ENCODE results near the gene GPSM1.
A peak's percentile ranks its signal among the peaks of the same experiment; 100 is the strongest.
"Not testable (repeated sequence)": the region's sequence is repeated elsewhere in the genome, so short reads cannot be mapped to it uniquely, and the experiment has no call there.

The GPSM1 gene

DNA sequence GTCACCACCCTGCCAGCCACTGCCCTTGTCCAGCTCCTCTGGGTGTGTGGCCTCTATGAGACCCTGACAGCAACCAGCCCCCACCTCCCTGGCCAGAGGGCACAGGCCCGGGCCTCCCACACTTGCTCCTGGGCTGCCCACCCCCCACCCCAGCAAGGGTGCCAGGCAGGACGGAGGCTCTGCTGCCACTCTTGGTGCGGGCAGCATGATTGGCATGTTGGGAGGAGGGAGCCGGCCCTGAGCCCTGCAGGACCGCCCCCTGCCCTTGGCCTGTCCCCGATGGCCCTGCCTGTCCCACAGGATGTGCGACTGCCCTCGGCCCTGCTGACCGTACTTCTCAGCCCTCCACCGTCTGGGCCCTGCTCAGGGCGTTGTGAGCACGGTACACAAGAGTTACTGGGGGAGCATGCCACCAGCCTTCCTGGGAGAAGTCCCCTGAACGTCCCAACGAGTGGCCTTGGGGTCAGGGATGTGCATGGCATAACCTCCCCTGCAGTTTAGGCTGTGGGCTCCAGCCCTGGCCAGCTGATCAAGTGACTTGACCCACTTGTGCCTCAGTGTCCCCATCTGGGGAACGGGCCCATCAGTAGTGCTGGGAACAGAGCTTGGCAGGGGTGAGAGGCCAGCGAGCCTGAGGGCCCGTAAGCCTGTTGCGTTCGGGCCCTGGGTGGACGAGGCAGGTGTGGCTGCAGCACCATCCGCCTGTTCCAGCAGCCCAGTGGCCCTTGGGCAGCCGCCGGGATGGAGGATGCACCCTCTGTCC is 16.0 kb downstream of the GPSM1 start:
- Mint-ChIP-seq H3K9me3 (no peaks in the 10 kb centered on the region), H3K4me1 (peaks cover 0 to 6% of the 10 kb centered on the region in 2 donors), H3K27ac (no peak overlapping the region), H3K27me3 (no peaks in the 10 kb centered on the region), H3K36me3 (peaks cover 0 to 3% of the 10 kb centered on the region in 2 donors), H3K4me3 (no peak overlapping the region)
- DNase-seq (no peak), ATAC-seq (replicated peaks) (no peak)

- no peaks in the 10 kb centered on the region for H3K27me3 Mint-ChIP-seq
- no peaks in the 10 kb centered on the region for H3K9me3 Mint-ChIP-seq
- H3K4me1 Mint-ChIP-seq = peaks cover 0 to 6% of the 10 kb centered on the region in 2 donors
- DNase-seq (no peak), ATAC-seq (replicated peaks) (no peak)
- H3K27ac Mint-ChIP-seq = peak overlapping the region; percentile 38
- H3K4me3 Mint-ChIP-seq = no peak overlapping the region
- H3K36me3 Mint-ChIP-seq = peaks cover 0 to 3% of the 10 kb centered on the region in 2 donors
These were observed 16.5 kb downstream of the GPSM1 start for GRCh38 chr9:136343884-136344269.

GRCh38 chr9:136344544-136345280 is 17.4 kb downstream of the GPSM1 start:
- Mint-ChIP-seq H3K27me3 (no peaks in the 10 kb centered on the region), H3K4me1 (peaks cover 0 to 6% of the 10 kb centered on the region in 2 donors), H3K9me3 (no peaks in the 10 kb centered on the region), H3K36me3 (peaks cover 0 to 3% of the 10 kb centered on the region in 2 donors), H3K27ac (no peak overlapping the region), H3K4me3 (no peak overlapping the region)
- ATAC-seq (replicated peaks) (no peak), DNase-seq (no peak)

GRCh38 chr9:136345281-136346156 is 18.2 kb downstream of the GPSM1 start:
- H3K4me3 Mint-ChIP-seq = no peak overlapping the region
- peaks cover 0 to 6% of the 10 kb centered on the region in 2 donors for H3K4me1 Mint-ChIP-seq
- H3K27me3 Mint-ChIP-seq = no peaks in the 10 kb centered on the region
- H3K27ac Mint-ChIP-seq = no peak overlapping the region
- no peak for DNase-seq
- no peaks in the 10 kb centered on the region for H3K9me3 Mint-ChIP-seq
- no peak for ATAC-seq (replicated peaks)
- no peaks in the 10 kb centered on the region for H3K36me3 Mint-ChIP-seq

DNA sequence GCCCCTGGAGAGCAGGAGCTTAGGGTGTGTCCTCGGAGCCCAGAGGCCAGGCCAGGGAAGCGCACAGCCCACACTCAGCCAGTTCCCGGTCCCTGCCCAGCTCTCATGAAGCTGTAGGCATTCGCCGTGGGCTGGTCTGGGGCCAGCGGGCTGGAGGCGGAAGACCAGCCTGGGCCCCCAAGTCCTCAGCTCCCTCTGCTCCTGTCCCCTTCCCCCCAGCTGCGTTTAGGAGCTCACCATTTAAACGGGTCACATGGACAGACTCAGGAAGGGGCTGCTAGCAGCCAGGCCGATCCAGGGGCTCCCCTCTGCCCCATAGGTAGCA is 18.8 kb downstream of the GPSM1 start:
- no peaks in the 10 kb centered on the region for H3K36me3 Mint-ChIP-seq
- H3K27ac Mint-ChIP-seq = no peak overlapping the region

DNA sequence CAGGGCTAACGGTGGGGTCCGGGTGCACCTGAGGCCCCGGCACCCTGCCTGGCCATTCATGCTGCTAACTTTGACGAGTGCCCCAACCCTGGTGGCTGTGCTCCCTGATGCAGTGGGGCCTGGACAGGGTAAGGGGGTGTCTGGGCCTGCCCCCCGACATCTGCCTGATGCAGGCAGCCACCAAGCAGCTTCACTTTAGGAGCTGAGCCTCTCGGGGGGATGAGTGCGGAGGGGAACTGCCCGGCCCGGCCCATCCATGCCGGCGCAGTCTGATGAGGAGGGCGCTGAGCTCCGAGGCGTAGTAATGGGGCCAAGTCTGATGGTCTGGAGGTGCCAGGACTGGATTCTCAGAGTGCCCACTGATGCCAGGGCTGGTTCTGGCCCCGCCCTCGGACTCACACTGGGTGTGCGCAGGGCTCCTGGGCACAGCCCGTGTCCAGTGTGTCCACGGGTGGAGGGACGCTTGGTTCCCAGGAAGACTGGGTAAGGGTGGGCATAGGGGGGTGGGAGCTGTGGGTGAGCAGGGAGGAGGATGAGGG is 19.7 kb downstream of the GPSM1 start:
- DNase-seq = no peak
- no peaks in the 10 kb centered on the region for H3K36me3 Mint-ChIP-seq
- ATAC-seq (replicated peaks) = no peak
- H3K9me3 Mint-ChIP-seq = no peaks in the 10 kb centered on the region
- no peak overlapping the region for H3K27ac Mint-ChIP-seq
- no peaks in the 10 kb centered on the region for H3K27me3 Mint-ChIP-seq
- H3K4me3 Mint-ChIP-seq = no peak overlapping the region
- H3K4me1 Mint-ChIP-seq = peaks cover 0 to 6% of the 10 kb centered on the region in 2 donors

More for the DNA sequence above, 18.8 kb downstream of the GPSM1 start:
- Mint-ChIP-seq H3K27me3 (no peaks in the 10 kb centered on the region), H3K4me1 (peaks cover 0 to 6% of the 10 kb centered on the region in 2 donors), H3K9me3 (no peaks in the 10 kb centered on the region), H3K4me3 (no peak overlapping the region)
- ATAC-seq (replicated peaks) (no peak), DNase-seq (no peak)

DNA sequence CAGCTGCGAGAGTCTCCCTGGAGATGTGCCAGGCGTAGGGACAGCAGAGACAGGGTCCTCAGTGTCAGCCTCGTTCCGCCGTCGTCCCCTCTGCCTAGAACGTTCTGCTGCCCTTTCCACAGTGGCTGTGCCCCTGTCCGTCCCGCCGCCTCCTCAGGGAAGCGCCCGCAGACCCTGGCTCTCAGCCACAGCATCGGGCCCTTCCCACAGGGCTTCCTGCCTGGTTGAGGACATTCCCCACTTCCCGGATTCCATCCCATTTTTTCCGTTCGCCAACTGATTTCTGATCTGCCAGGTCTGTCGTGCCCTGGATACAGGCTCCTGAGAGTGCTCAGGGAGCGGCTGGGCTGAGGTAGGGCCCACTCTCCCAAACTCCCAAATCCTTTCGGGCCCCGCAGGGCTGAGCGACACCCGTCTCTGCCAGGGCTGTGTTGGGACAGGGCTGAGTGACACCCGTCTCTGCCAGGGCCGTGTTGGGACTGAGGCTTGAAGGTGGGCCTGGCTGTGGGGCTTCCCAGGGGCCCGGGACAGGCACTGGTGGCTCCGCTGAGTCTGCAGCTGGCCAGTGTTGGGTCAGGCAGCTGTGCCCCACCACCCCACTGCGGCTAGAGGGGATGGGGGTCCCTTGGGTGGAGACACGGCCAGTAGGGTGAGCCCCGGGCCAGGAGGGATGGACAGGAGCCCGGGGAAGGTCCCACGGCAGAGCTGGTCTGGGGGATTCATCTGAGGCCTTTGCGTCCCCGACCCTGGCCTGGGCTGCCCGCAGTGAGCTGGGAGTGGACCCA is 20.3 kb downstream of the GPSM1 start:
- Mint-ChIP-seq H3K27ac (no peak overlapping the region), H3K4me1 (peaks cover 0 to 3% of the 10 kb centered on the region in 2 donors), H3K9me3 (no peaks in the 10 kb centered on the region), H3K4me3 (no peak overlapping the region), H3K27me3 (no peaks in the 10 kb centered on the region), H3K36me3 (no peaks in the 10 kb centered on the region)
- DNase-seq = no peak
- ATAC-seq (replicated peaks) = no peak

DNA sequence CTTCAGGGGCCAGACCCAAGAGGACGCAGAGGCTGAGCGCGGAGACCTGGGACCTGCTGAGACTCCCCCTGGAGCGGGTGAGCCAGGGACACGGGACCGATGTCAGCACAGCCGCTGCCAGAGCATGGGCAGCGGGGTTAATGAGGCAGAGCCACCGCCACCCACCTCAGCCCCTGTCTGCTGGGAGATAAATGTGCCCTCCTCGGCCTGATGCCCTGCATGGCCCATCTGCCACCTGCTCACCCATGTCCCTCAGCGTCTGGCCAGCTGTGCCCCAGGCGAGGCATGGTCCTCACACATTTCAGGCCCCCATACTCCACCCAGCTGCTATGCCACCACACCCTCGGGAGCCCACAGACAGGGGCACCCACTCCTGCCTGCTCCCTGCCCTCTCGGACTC is 21.4 kb downstream of the GPSM1 start:
- peak overlapping the region in 1 of 2 donors; percentile 19 for H3K4me3 Mint-ChIP-seq
- DNase-seq = no peak
- no peaks in the 10 kb centered on the region for H3K36me3 Mint-ChIP-seq
- no peaks in the 10 kb centered on the region for H3K9me3 Mint-ChIP-seq
- no peaks in the 10 kb centered on the region for H3K27me3 Mint-ChIP-seq
- no peak overlapping the region for H3K27ac Mint-ChIP-seq
- no peaks in the 10 kb centered on the region for H3K4me1 Mint-ChIP-seq
- ATAC-seq (replicated peaks) = no peak

DNA sequence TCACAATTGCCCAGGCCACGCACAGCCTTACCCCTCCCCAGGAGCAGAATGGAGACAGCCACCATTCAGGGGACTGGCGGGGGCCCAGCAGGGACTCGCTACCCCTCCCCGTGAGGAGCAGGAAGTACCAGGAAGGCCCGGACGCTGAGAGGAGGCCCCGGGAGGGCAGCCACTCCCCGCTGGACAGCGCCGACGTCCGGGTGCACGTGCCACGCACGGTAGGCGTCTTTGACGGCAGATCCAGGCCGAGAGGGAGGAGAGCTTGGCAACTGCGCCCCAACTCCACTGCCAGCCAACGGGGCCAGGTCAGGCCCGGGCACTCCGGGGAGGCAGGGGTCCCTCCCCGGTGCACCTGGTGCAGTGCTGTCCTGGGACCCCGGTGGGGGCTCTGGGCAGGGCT is 22.2 kb downstream of the GPSM1 start:
- ATAC-seq (replicated peaks) = no peak
- Mint-ChIP-seq H3K4me3 (no peak overlapping the region), H3K27ac (no peak overlapping the region), H3K4me1 (peaks cover under 1 to 3% of the 10 kb centered on the region in 2 donors), H3K27me3 (no peaks in the 10 kb centered on the region), H3K36me3 (no peaks in the 10 kb centered on the region), H3K9me3 (no peaks in the 10 kb centered on the region)
- no peak for DNase-seq

DNA sequence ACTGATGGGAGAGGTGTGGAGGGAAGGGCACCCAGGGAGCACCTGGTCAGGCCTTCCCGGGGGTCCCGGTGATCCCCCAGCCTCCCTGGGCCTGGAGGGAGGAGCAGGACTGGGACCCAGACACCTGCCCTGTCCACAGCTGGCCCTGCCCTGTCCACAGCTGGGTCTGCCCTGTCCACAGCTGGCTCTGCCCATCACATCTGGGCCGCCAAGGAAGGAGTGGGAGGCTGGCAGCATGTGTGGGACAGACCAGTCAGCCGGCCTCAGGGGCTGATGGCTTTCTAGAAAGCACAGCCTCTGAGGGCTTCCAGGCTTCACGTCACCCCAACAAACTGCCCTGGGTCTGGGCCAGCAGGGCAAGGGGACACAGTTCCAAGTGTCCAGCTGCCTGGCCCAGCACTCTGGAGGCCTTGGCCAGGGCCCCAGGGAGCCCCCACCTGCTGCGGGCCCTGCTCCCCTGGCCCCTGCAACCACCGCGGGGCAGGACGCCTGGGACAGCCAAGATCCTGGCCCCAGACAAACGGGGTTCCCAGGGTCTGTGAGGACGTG is 24.0 kb downstream of the GPSM1 start:
- no peak overlapping the region for H3K4me3 Mint-ChIP-seq
- H3K4me1 Mint-ChIP-seq = peaks cover 3 to 6% of the 10 kb centered on the region in 2 donors
- ATAC-seq (replicated peaks) (no peak), DNase-seq (no peak)
- no peak overlapping the region for H3K27ac Mint-ChIP-seq
- no peaks in the 10 kb centered on the region for H3K9me3 Mint-ChIP-seq
- H3K27me3 Mint-ChIP-seq = no peaks in the 10 kb centered on the region
- no peaks in the 10 kb centered on the region for H3K36me3 Mint-ChIP-seq

- not testable (repeated sequence) for DNase-seq
These were observed 24.5 kb downstream of the GPSM1 start for GRCh38 chr9:136351868-136352267.

GRCh38 chr9:136352682-136353081 is 25.3 kb downstream of the GPSM1 start:
- Mint-ChIP-seq H3K36me3 (peaks cover 0 to 3% of the 10 kb centered on the region in 2 donors), H3K4me1 (peaks cover 3 to 6% of the 10 kb centered on the region in 2 donors), H3K9me3 (no peaks in the 10 kb centered on the region), H3K27ac (peak overlapping the region; percentile 31), H3K4me3 (no peak overlapping the region), H3K27me3 (no peaks in the 10 kb centered on the region)
- DNase-seq = no peak
- no peak for ATAC-seq (replicated peaks)

More at GRCh38 chr9:136351868-136352267, 24.5 kb downstream of the GPSM1 start:
- not testable (repeated sequence) for ATAC-seq (replicated peaks); H3K27me3 Mint-ChIP-seq; H3K27ac Mint-ChIP-seq; H3K36me3 Mint-ChIP-seq; H3K4me3 Mint-ChIP-seq; H3K4me1 Mint-ChIP-seq; H3K9me3 Mint-ChIP-seq

DNA sequence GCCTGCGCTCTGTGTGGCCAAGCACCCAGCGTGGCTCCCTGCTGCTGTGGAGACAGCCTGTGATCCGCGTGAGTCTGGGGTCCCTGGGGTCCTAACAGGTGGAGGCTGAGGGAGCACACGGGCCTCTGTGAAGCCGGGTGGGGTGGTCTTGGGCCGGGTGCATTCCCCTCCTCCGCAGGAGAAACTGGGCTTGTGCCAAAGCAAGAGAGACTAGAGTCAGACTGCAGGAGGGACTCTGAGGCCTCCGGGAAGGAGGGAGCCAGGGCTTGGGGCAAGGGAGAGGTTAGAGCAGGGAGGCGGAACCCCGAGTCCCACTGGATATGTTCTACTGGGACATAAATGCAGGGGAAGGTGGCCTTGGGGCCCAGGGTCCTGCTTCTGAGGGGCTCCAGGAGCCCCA is 25.7 kb downstream of the GPSM1 start:
- Mint-ChIP-seq H3K36me3 (peaks cover 0 to 3% of the 10 kb centered on the region in 2 donors), H3K4me1 (peaks cover 3 to 6% of the 10 kb centered on the region in 2 donors), H3K27ac (no peak overlapping the region), H3K4me3 (no peak overlapping the region), H3K27me3 (no peaks in the 10 kb centered on the region), H3K9me3 (no peaks in the 10 kb centered on the region)
- no peak for DNase-seq
- no peak for ATAC-seq (replicated peaks)
